ENCODE data around the gene KPNB1. TPM values are rescaled to one million over a fixed set of nuclear protein-coding genes. Genes with fewer than 3 reads are reported as not detected.

Gene KPNB1
- total and polyA plus RNA-seq, 2 of the 8 experiments (the other 6 are each of a cell fraction or from before 2014, with no cell fraction given): 171 to 625 TPM

DNA sequence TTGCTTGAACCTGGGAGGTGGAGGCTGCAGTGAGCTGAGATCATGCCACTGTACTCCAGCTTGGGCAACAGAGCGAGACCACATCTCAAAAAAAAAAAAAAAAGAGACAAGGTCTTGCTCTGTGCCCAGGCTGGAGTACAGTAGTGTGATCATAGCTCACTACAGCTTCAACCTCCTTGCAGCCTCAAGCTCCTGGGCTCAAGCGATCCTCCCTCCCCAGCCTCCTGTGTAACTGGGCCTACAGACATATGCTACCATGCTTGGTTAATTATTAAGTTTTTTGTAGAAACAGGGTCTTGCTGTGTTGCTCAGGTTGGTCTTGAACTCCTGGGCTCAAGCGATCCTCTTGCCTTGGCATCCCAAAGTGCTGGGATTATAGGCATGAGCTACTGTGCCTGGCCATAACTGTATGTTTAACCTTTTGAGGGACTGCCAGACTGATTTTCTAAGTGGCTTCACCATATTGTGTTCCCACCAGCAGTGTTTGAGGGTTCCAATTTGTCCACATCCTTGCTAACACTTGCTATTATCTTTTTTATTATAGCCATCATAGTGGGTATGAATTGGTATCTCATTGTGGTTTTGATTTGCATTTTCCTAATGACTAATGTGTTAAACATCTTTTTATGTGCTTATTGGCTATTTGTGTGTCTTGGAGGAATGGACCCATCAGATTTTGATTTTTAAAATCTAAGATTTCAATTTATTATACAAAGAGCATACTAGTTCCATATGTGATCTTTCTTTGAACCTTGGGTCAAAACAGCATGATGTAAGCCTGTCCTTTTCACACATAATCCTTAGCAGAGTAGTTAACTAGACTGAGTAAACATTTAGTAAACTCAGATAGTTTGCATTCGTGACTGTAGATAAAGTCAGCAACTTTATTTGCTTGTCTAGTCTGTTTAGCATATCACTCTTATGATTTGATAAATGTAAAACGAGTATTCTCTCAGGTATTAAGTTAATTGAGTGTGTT, 38.1 kb upstream of the KPNB1 start:
- Histone ChIP-seq H2BK20ac (ENCODE audit: low read length) (no peak overlapping the region), H2AK5ac (ENCODE audit: low read depth, low read length) (no peak overlapping the region), H3K9ac (replicated peaks in 1 of 4; ENCODE audit: extremely low read depth in 1 of 4, low read depth in 3 of 4, low read length in 3 of 4) (no peak overlapping the region), H3K27ac (ENCODE audit: low read depth, low read length) (no peak overlapping the region), H3K27me3 (replicated peaks in 1 of 4; ENCODE audit: control insufficient read depth in 3 of 4, extremely low read depth in 1 of 4, insufficient read depth in 3 of 4, low read length in 3 of 4) (no peaks in the 10 kb centered on the region), H3K79me2 (ENCODE audit: control insufficient read depth in 1 of 2, insufficient read depth in 2 of 2, low read length in 2 of 2) (no peaks in the 10 kb centered on the region), H3K18ac (ENCODE audit: extremely low read depth, low read length) (no peak overlapping the region), H4K91ac (replicated peaks; ENCODE audit: insufficient read length, low read length) (no peak overlapping the region), H2BK12ac (ENCODE audit: low read depth, low read length) (no peak overlapping the region), H3K23me2 (ENCODE audit: low read depth, low read length) (no peaks in the 10 kb centered on the region), H4K8ac (ENCODE audit: extremely low read depth, insufficient read depth, low read length) (no peak overlapping the region), H3K4me1 (replicated peaks in 1 of 4; ENCODE audit: control insufficient read depth in 3 of 4, insufficient read depth in 4 of 4, low read length in 3 of 4) (no peaks in the 10 kb centered on the region), H4K20me1 (replicated peaks in 1 of 2; ENCODE audit: control insufficient read depth in 1 of 2, insufficient read depth in 2 of 2, low read length in 2 of 2) (no peaks in the 10 kb centered on the region), H2BK120ac (replicated peaks; ENCODE audit: low read depth, low read length) (no peak overlapping the region), H3K36me3 (ENCODE audit: control insufficient read depth in 2 of 4, insufficient read depth in 4 of 4, low read length in 3 of 4) (peaks cover 5 to 38% (median 21%) of the 10 kb centered on the region in 4 experiments; a peak in 6 of 8 replicates), H4K5ac (ENCODE audit: insufficient read length, low read depth, low read length) (no peak overlapping the region), H3K23ac (ENCODE audit: insufficient read length) (no peak overlapping the region), H2BK15ac (ENCODE audit: low read length) (no peak overlapping the region), H3K79me1 (ENCODE audit: low read depth, low read length) (no peaks in the 10 kb centered on the region), H2AFZ (ENCODE audit: low read length) (no peak overlapping the region), H2BK5ac (ENCODE audit: low read depth, low read length) (no peak overlapping the region), H3K14ac (ENCODE audit: insufficient read length) (no peak overlapping the region), H3K4ac (replicated peaks; ENCODE audit: insufficient read length, low read depth, low read length) (no peak overlapping the region), H3K4me3 (ENCODE audit: extremely low read depth in 1 of 4, insufficient read depth in 2 of 4, low read depth in 3 of 4, low read length in 4 of 4) (no peak overlapping the region), H3K4me2 (ENCODE audit: insufficient read depth in 1 of 2, low read depth in 2 of 2, low read length in 2 of 2) (no peak overlapping the region), H3K56ac (replicated peaks; ENCODE audit: insufficient read length, low read depth, low read length) (no peak overlapping the region), H3K9me3 (ENCODE audit: insufficient read depth in 2 of 2, low read depth in 1 of 2, low read length in 1 of 2) (no peaks in the 10 kb centered on the region)
- no peak for DNase-seq (ENCODE audit: low read depth in 1 of 2, low spot score in 2 of 2)
- POLR2A ChIA-PET (ENCODE audit: partially characterized antibody): no interaction called here
- CTCF ChIA-PET (ENCODE audit: partially characterized antibody): interaction anchor here (0.7 to 0.9 kb wide), 2 partner anchors 110 to 111 kb away, joined by 3 to 4 read pairs; no protein-coding TSS in a partner anchor
- FAIRE-seq: no peak
- 81% methylated on average over 4 of the region's 5 CpGs; no CpG with 5 or more reads in 1 of the 2 experiments for WGBS, 2 experiments (ENCODE audit: extremely low coverage in 1 of 2, insufficient coverage in 1 of 2, insufficient read length in 1 of 2, insufficient replicate concordance in 2 of 2, low coverage in 1 of 2, low lambda C conversion rate in 2 of 2, missing lambda C conversion rate in 1 of 2)
- TF ChIP-seq POLR2A (IDR thresholded peaks at IDR 0.05; ENCODE audit: control extremely low read depth in 1 of 2, low read depth in 2 of 2, low read length in 2 of 2): no peak
- no peak for TF ChIP-seq CEBPB (IDR thresholded peaks at IDR 0.05; ENCODE audit: low read depth, low read length)
- no peak for TF ChIP-seq SP1 (IDR thresholded peaks at IDR 0.05; ENCODE audit: low read depth, low read length)
- TF ChIP-seq SIN3A (conservative IDR thresholded peaks at IDR 0.05 in 1 of 2, IDR thresholded peaks at IDR 0.05 in 1 of 2; ENCODE audit: low read depth in 1 of 2, low read length in 2 of 2): no peak
- no peak for TF ChIP-seq ZNF274 (IDR thresholded peaks at IDR 0.05; ENCODE audit: borderline replicate concordance, extremely low read depth, low read length)
- TF ChIP-seq EGR1 (IDR thresholded peaks at IDR 0.05; ENCODE audit: borderline replicate concordance, low read depth, low read length): no peak
- TF ChIP-seq RNF2 (IDR thresholded peaks at IDR 0.05; ENCODE audit: borderline replicate concordance, low read depth, low read length, missing control alignments, poor library complexity, severe bottlenecking): no peak
- TF ChIP-seq, protein P1, sequence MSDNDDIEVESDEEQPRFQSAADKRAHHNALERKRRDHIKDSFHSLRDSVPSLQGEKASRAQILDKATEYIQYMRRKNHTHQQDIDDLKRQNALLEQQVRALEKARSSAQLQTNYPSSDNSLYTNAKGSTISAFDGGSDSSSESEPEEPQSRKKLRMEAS (IDR thresholded peaks at IDR 0.05): no peak
- TF ChIP-seq EZH2 (IDR thresholded peaks at IDR 0.05; ENCODE audit: low read depth, low read length, severe bottlenecking): no peak
- TF ChIP-seq KDM5A (IDR thresholded peaks at IDR 0.05; ENCODE audit: low read length): no peak
- TF ChIP-seq TAF7 (optimal IDR thresholded peaks at IDR 0.05; ENCODE audit: borderline replicate concordance, low read depth, low read length): no peak
